Measurements from ENCODE around the gene PALMD. TPM values are rescaled to one million over a fixed set of nuclear protein-coding genes. Genes with fewer than 3 reads are reported as not detected.

PALMD gene
- total RNA-seq, 2 donors from 2014 or later: not detected

GRCh38 chr1:99641558-99641957 lies 4.4 kb upstream of the PALMD start:
- Mint-ChIP-seq H3K27ac (no peak overlapping the region), H3K27me3 (peaks cover 19% of the 10 kb centered on the region), H3K36me3 (ENCODE audit: low read depth) (no peaks in the 10 kb centered on the region), H3K4me3 (no peak overlapping the region), H3K4me1 (peaks cover 3% of the 10 kb centered on the region)
- no peaks in the 10 kb centered on the region for H3K9me3 ChIP-seq (ENCODE audit: control insufficient read depth, low read length, poor library complexity, severe bottlenecking)
- no peak for DNase-seq
- no peak for ATAC-seq

- H3K9me3 ChIP-seq (ENCODE audit: control insufficient read depth, low read length, poor library complexity, severe bottlenecking): no peaks in the 10 kb centered on the region
- no peak for ATAC-seq
- Mint-ChIP-seq H3K27me3 (peaks cover 19% of the 10 kb centered on the region), H3K27ac (no peak overlapping the region), H3K4me3 (no peak overlapping the region), H3K36me3 (ENCODE audit: low read depth) (no peaks in the 10 kb centered on the region), H3K4me1 (peaks cover 3% of the 10 kb centered on the region)
- no peak for DNase-seq
Observed at GRCh38 chr1:99642053-99642452, 3.9 kb upstream of the PALMD start.

GRCh38 chr1:99643021-99643779 lies 2.7 kb upstream of the PALMD start:
- ATAC-seq (no peak), DNase-seq (no peak)
- peaks cover 3% of the 10 kb centered on the region for H3K4me1 Mint-ChIP-seq

GRCh38 chr1:99644279-99645004 lies 1.5 kb upstream of the PALMD start:
- Mint-ChIP-seq H3K36me3 (ENCODE audit: low read depth) (no peaks in the 10 kb centered on the region), H3K4me3 (no peak overlapping the region), H3K27me3 (peaks cover 36% of the 10 kb centered on the region), H3K27ac (no peak overlapping the region), H3K4me1 (peaks cover 3% of the 10 kb centered on the region)
- no peaks in the 10 kb centered on the region for H3K9me3 ChIP-seq (ENCODE audit: control insufficient read depth, low read length, poor library complexity, severe bottlenecking)
- no peak for ATAC-seq
- no peak for DNase-seq

More at GRCh38 chr1:99643021-99643779, 2.7 kb upstream of the PALMD start:
- peaks cover 23% of the 10 kb centered on the region for H3K27me3 Mint-ChIP-seq
- H3K4me3 Mint-ChIP-seq: no peak overlapping the region
- H3K36me3 Mint-ChIP-seq (ENCODE audit: low read depth): no peaks in the 10 kb centered on the region
- no peak overlapping the region for H3K27ac Mint-ChIP-seq
- no peaks in the 10 kb centered on the region for H3K9me3 ChIP-seq (ENCODE audit: control insufficient read depth, low read length, poor library complexity, severe bottlenecking)

GRCh38 chr1:99645203-99645602 lies 710 bp upstream of the PALMD start:
- Mint-ChIP-seq H3K4me1 (peaks cover 3% of the 10 kb centered on the region), H3K36me3 (ENCODE audit: low read depth) (no peaks in the 10 kb centered on the region), H3K27ac (no peak overlapping the region), H3K4me3 (no peak overlapping the region), H3K27me3 (peaks cover 42% of the 10 kb centered on the region)
- DNase-seq: no peak
- H3K9me3 ChIP-seq (ENCODE audit: control insufficient read depth, low read length, poor library complexity, severe bottlenecking): no peaks in the 10 kb centered on the region
- no peak for ATAC-seq

- Mint-ChIP-seq H3K27me3 (peaks cover 50% of the 10 kb centered on the region), H3K4me1 (peaks cover 3% of the 10 kb centered on the region), H3K36me3 (ENCODE audit: low read depth) (no peaks in the 10 kb centered on the region), H3K27ac (no peak overlapping the region), H3K4me3 (no peak overlapping the region)
- ATAC-seq: no peak
- H3K9me3 ChIP-seq (ENCODE audit: control insufficient read depth, low read length, poor library complexity, severe bottlenecking): no peaks in the 10 kb centered on the region
- no peak for DNase-seq
Observed at GRCh38 chr1:99646868-99647267, 955 bp downstream of the PALMD start.

GRCh38 chr1:99647490-99647889 lies 1.6 kb downstream of the PALMD start:
- no peak overlapping the region for H3K27ac Mint-ChIP-seq
- no peaks in the 10 kb centered on the region for H3K36me3 Mint-ChIP-seq (ENCODE audit: low read depth)
- DNase-seq: no peak
- H3K4me1 Mint-ChIP-seq: peaks cover 3% of the 10 kb centered on the region
- no peak overlapping the region for H3K4me3 Mint-ChIP-seq
- no peak for ATAC-seq
- H3K27me3 Mint-ChIP-seq: peaks cover 56% of the 10 kb centered on the region
- no peaks in the 10 kb centered on the region for H3K9me3 ChIP-seq (ENCODE audit: control insufficient read depth, low read length, poor library complexity, severe bottlenecking)

GRCh38 chr1:99648107-99648506 lies 2.2 kb downstream of the PALMD start:
- no peak overlapping the region for H3K27ac Mint-ChIP-seq
- ATAC-seq (no peak), DNase-seq (no peak)
- H3K36me3 Mint-ChIP-seq (ENCODE audit: low read depth): no peaks in the 10 kb centered on the region
- peaks cover 3% of the 10 kb centered on the region for H3K4me1 Mint-ChIP-seq
- no peaks in the 10 kb centered on the region for H3K9me3 ChIP-seq (ENCODE audit: control insufficient read depth, low read length, poor library complexity, severe bottlenecking)
- H3K4me3 Mint-ChIP-seq: no peak overlapping the region
- peaks cover 62% of the 10 kb centered on the region for H3K27me3 Mint-ChIP-seq

- ATAC-seq (no peak), DNase-seq (no peak)
- no peaks in the 10 kb centered on the region for H3K36me3 Mint-ChIP-seq (ENCODE audit: low read depth)
- H3K27ac Mint-ChIP-seq: no peak overlapping the region
- H3K9me3 ChIP-seq (ENCODE audit: control insufficient read depth, low read length, poor library complexity, severe bottlenecking): no peaks in the 10 kb centered on the region
- H3K27me3 Mint-ChIP-seq: peaks cover 68% of the 10 kb centered on the region
- H3K4me1 Mint-ChIP-seq: peaks cover 3% of the 10 kb centered on the region
- no peak overlapping the region for H3K4me3 Mint-ChIP-seq
Observed at GRCh38 chr1:99650030-99650429, 4.1 kb downstream of the PALMD start.

- Mint-ChIP-seq H3K36me3 (ENCODE audit: low read depth) (no peaks in the 10 kb centered on the region), H3K27me3 (peaks cover 59% of the 10 kb centered on the region), H3K4me1 (peaks cover 3% of the 10 kb centered on the region), H3K27ac (no peak overlapping the region), H3K4me3 (no peak overlapping the region)
- DNase-seq: no peak
- H3K9me3 ChIP-seq (ENCODE audit: control insufficient read depth, low read length, poor library complexity, severe bottlenecking): no peaks in the 10 kb centered on the region
- ATAC-seq: no peak
Observed at GRCh38 chr1:99650773-99651437, 5.0 kb downstream of the PALMD start.

- H3K9me3 ChIP-seq (ENCODE audit: control insufficient read depth, low read length, poor library complexity, severe bottlenecking): no peaks in the 10 kb centered on the region
- H3K36me3 Mint-ChIP-seq (ENCODE audit: low read depth): no peaks in the 10 kb centered on the region
- no peak overlapping the region for H3K4me3 Mint-ChIP-seq
- peaks cover 48% of the 10 kb centered on the region for H3K27me3 Mint-ChIP-seq
- no peak for DNase-seq
- no peaks in the 10 kb centered on the region for H3K4me1 Mint-ChIP-seq
- no peak overlapping the region for H3K27ac Mint-ChIP-seq
- ATAC-seq: no peak
Observed at GRCh38 chr1:99652881-99653281, 7.0 kb downstream of the PALMD start.

- no peak for DNase-seq
- ATAC-seq: no peak
- Mint-ChIP-seq H3K27me3 (peaks cover 31% of the 10 kb centered on the region), H3K4me3 (no peak overlapping the region), H3K4me1 (no peaks in the 10 kb centered on the region), H3K27ac (no peak overlapping the region), H3K36me3 (ENCODE audit: low read depth) (no peaks in the 10 kb centered on the region)
- no peaks in the 10 kb centered on the region for H3K9me3 ChIP-seq (ENCODE audit: control insufficient read depth, low read length, poor library complexity, severe bottlenecking)
Observed at GRCh38 chr1:99655376-99655775, 9.5 kb downstream of the PALMD start.

GRCh38 chr1:99656701-99657100 lies 10.8 kb downstream of the PALMD start:
- H3K27ac Mint-ChIP-seq: no peak overlapping the region
- ATAC-seq: no peak
- no peaks in the 10 kb centered on the region for H3K4me1 Mint-ChIP-seq
- peaks cover 25% of the 10 kb centered on the region for H3K27me3 Mint-ChIP-seq
- no peaks in the 10 kb centered on the region for H3K9me3 ChIP-seq (ENCODE audit: control insufficient read depth, low read length, poor library complexity, severe bottlenecking)
- H3K4me3 Mint-ChIP-seq: no peak overlapping the region
- DNase-seq: no peak
- H3K36me3 Mint-ChIP-seq (ENCODE audit: low read depth): no peaks in the 10 kb centered on the region
